ENCODE measurements around the gene SHISA5.
"Not testable (repeated sequence)": the region's sequence is repeated elsewhere in the genome, so short reads cannot be mapped to it uniquely, and the experiment has no call there.

DNA sequence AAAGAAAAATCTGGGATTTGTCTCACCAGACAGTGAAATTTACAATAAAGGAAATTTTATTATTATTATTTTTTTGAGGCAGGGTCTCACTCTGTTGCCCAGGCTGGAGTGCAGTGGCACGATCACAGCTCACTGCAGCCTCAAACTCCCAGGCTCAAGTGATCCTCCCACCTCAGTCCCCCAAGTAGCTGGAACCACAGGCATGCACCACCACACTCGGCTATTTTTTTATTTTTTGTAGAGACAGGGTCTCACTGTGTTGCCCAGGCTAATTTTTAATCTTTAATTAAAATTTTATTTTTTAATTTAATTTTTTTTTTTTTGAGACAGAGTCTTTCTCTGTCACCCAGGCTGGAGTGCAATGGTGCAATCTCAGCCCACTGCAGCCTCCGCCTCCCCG, 29.9 kb downstream of the SHISA5 start:
- TF ChIP-seq, protein P1, sequence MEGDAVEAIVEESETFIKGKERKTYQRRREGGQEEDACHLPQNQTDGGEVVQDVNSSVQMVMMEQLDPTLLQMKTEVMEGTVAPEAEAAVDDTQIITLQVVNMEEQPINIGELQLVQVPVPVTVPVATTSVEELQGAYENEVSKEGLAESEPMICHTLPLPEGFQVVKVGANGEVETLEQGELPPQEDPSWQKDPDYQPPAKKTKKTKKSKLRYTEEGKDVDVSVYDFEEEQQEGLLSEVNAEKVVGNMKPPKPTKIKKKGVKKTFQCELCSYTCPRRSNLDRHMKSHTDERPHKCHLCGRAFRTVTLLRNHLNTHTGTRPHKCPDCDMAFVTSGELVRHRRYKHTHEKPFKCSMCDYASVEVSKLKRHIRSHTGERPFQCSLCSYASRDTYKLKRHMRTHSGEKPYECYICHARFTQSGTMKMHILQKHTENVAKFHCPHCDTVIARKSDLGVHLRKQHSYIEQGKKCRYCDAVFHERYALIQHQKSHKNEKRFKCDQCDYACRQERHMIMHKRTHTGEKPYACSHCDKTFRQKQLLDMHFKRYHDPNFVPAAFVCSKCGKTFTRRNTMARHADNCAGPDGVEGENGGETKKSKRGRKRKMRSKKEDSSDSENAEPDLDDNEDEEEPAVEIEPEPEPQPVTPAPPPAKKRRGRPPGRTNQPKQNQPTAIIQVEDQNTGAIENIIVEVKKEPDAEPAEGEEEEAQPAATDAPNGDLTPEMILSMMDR (IDR thresholded peaks at IDR 0.05 in 2 of 3, conservative IDR thresholded peaks at IDR 0.05 in 1 of 3; ENCODE audit: control insufficient read depth in 2 of 3, extremely low read depth in 1 of 3, insufficient read depth in 1 of 3, low read depth in 3 of 3, low read length in 3 of 3) = not testable (repeated sequence)
- TF ChIP-seq, protein P2, sequence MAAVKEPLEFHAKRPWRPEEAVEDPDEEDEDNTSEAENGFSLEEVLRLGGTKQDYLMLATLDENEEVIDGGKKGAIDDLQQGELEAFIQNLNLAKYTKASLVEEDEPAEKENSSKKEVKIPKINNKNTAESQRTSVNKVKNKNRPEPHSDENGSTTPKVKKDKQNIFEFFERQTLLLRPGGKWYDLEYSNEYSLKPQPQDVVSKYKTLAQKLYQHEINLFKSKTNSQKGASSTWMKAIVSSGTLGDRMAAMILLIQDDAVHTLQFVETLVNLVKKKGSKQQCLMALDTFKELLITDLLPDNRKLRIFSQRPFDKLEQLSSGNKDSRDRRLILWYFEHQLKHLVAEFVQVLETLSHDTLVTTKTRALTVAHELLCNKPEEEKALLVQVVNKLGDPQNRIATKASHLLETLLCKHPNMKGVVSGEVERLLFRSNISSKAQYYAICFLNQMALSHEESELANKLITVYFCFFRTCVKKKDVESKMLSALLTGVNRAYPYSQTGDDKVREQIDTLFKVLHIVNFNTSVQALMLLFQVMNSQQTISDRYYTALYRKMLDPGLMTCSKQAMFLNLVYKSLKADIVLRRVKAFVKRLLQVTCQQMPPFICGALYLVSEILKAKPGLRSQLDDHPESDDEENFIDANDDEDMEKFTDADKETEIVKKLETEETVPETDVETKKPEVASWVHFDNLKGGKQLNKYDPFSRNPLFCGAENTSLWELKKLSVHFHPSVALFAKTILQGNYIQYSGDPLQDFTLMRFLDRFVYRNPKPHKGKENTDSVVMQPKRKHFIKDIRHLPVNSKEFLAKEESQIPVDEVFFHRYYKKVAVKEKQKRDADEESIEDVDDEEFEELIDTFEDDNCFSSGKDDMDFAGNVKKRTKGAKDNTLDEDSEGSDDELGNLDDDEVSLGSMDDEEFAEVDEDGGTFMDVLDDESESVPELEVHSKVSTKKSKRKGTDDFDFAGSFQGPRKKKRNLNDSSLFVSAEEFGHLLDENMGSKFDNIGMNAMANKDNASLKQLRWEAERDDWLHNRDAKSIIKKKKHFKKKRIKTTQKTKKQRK (IDR thresholded peaks at IDR 0.05; ENCODE audit: low read depth, low read length) = not testable (repeated sequence)
- TF ChIP-seq ZNF207 (IDR thresholded peaks at IDR 0.05; ENCODE audit: borderline replicate concordance); CHD2 (IDR thresholded peaks at IDR 0.05; ENCODE audit: borderline replicate concordance, low read depth, low read length); ATF7 (IDR thresholded peaks at IDR 0.05; ENCODE audit: low read depth): not testable (repeated sequence)
- TF ChIP-seq, protein P3, sequence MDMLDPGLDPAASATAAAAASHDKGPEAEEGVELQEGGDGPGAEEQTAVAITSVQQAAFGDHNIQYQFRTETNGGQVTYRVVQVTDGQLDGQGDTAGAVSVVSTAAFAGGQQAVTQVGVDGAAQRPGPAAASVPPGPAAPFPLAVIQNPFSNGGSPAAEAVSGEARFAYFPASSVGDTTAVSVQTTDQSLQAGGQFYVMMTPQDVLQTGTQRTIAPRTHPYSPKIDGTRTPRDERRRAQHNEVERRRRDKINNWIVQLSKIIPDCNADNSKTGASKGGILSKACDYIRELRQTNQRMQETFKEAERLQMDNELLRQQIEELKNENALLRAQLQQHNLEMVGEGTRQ (IDR thresholded peaks at IDR 0.05; ENCODE audit: borderline replicate concordance, low read depth, low read length) = not testable (repeated sequence)
